AML-193 (cell line): ENCODE results near the gene LDAH.

ENCODE experiments used
- DNase-seq, 2 experiments: peaks; one replicate each; lab custom pipeline; 2025; lab: John Stamatoyannopoulos, UW

Gene LDAH

GRCh38 chr2:20635675-20636584 is 187.0 kb downstream of the LDAH start:
- DNase-seq = no peak

DNA sequence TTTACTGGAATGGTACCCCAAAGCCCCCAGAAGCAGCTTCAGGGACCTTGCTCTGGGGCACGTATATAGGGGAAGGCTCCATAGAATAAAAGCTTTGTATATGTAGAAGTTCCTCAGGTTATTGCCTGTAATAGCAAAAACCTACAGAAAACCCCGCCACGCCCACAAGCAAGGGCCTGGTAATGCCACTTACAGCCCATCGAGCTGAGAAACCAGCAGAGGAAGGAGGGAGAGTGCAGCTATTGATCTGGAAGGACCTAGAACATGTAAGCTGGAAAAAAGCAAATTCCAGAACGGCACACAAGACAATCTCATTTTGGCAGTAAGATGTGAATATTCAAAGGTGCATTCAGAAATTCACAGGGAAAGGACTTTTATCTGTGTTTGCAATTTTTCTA is 187.8 kb downstream of the LDAH start:
- no peak for DNase-seq

- DNase-seq = no peak
Observed at GRCh38 chr2:20634507-20635112, 188.3 kb downstream of the LDAH start.
